Esophagus muscularis mucosa (tissue), 4 donors: Measurements from ENCODE around the gene NSMF. TPM values are rescaled to one million over a fixed set of nuclear protein-coding genes. Genes with fewer than 3 reads are reported as not detected.

ENCODE experiments used
- DNase-seq: peaks from one replicate; pipeline ENCODE4 v3.0.0-alpha.2; 2017; ENCODE audit errors: extremely low spot score
- H3K27ac ChIP-seq, 4 donors: fragments of 200-600 bp; sonication (generic); replicated peaks in 1 of 4; 1 replicate in 3 of 4; 2 replicates in 1 of 4; pipeline ENCODE4 v1.5.1; 2016 to 2019; ENCODE audit warnings: mild to moderate bottlenecking in 1 of 4
- H3K27me3 ChIP-seq, 4 donors: fragments of 200-600 bp; sonication (generic); one replicate each; pipeline versions ENCODE4 v1.5.1 to v1.6.0; 2016 to 2019
- H3K36me3 ChIP-seq, 4 donors: fragments of 200-600 bp; sonication (generic); one replicate each; pipeline ENCODE4 v1.5.1; 2016 to 2019
- H3K4me1 ChIP-seq, 4 donors: fragments of 200-600 bp; sonication (generic); one replicate each; pipeline ENCODE4 v1.5.1; 2016 to 2019
- H3K4me3 ChIP-seq, 4 donors: fragments of 200-600 bp; sonication (generic); 1 replicate in 2 of 4; 2 replicates in 2 of 4; pipeline ENCODE4 v1.5.1; 2016 to 2019; ENCODE audit warnings: mild to moderate bottlenecking in 4 of 4, moderate library complexity in 1 of 4
- H3K9me3 ChIP-seq, 4 donors: fragments of 200-600 bp; sonication (generic); 1 replicate in 3 of 4; 2 replicates in 1 of 4; pipeline ENCODE4 v1.5.1; 2016 to 2019
- EP300 ChIP-seq: sonication (generic); formaldehyde crosslinking; IDR thresholded peaks from one replicate; pipeline ENCODE4 v1.6.1; 2017; ENCODE audit warnings: antibody characterized with exemption
- POLR2A ChIP-seq: fragments of 450-650 bp; IDR thresholded peaks from one replicate; pipeline ENCODE4 v1.6.1; 2017; ENCODE audit warnings: antibody characterized with exemption, moderate library complexity, mild to moderate bottlenecking, low read depth
- POLR2AphosphoS5 ChIP-seq, 2 donors: sonication (generic); formaldehyde crosslinking; IDR thresholded peaks; one replicate each; pipeline ENCODE4 v1.6.1; 2017; ENCODE audit warnings: antibody characterized with exemption in 2 of 2
- WGBS: methylation state at CpG from one replicate; pipeline ENCODE4 v1.1.5; 2018; 5-methylcytosine and 5-hydroxymethylcytosine counted together
- intact Hi-C: fragments of 100-400 bp; cut with DNase I; formaldehyde crosslinking; loops from one replicate; pipeline ENCODE4 v1.15.1; 2023
- total RNA-seq, 4 donors: library from RNA; depleted of rRNA; stranded (reverse); fragments of >200 nt; gene quantifications; one replicate each; pipeline versions ENCODE4 v1.1.0 to v1.2.1, GENCODE V29; 2016
- TF ChIP-seq, protein P1 (sequence below), 3 experiments: fragments of 200-600 bp in 2 of 3; fragments of 450-650 bp in 1 of 3; sonication (generic) in 2 of 3; IDR thresholded peaks; one replicate each; pipeline ENCODE4 v1.5.1; 2017 to 2019; ENCODE audit warnings: antibody characterized with exemption in 3 of 3, mild to moderate bottlenecking in 2 of 3, moderate library complexity in 1 of 3

Gene NSMF
- total RNA-seq, 4 donors from 2014 or later, result 41.9 to 71.0 (median 58.9) TPM

DNA sequence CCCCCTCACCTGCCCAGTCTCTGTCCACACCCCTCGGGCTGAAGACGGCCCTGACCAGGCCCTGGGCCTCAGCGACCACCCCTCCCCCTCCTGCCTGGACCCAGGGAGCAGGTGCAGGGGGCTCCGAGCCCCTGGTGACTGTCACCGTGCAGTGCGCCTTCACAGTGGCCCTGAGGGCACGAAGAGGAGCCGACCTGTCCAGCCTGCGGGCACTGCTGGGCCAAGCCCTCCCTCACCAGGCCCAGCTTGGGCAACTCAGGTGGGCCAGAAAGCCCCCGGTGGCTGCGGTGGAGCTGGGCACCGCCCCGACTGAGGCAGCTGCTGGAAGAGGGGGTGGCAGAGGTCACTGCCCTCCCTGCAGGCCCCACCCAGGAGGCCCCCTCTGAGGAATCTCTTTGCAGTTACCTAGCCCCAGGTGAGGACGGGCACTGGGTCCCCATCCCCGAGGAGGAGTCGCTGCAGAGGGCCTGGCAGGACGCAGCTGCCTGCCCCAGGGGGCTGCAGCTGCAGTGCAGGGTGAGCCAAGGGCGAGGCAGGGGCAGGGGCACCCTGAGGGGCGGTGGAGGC is 25.7 kb downstream of the NSMF start:
- WGBS, result 63% methylated on average over 2 of the region's 19 CpGs
- H3K4me1 ChIP-seq, result peaks cover 0 to 16% (median 12%) of the 10 kb centered on the region in 4 donors
- H3K9me3 ChIP-seq, result no peaks in the 10 kb centered on the region
- no peak overlapping the region for H3K4me3 ChIP-seq
- TF ChIP-seq POLR2A (no peak), POLR2AphosphoS5 (IDR thresholded peaks at IDR 0.05) (no peak)
- no peak overlapping the region for H3K27ac ChIP-seq
- H3K36me3 ChIP-seq, result no peaks in the 10 kb centered on the region
- H3K27me3 ChIP-seq, result peaks cover 0 to 67% (median 0%) of the 10 kb centered on the region in 4 donors
- no peak for DNase-seq
- intact Hi-C loops, result no loop called here

- TF ChIP-seq POLR2A (no peak), POLR2AphosphoS5 (IDR thresholded peaks at IDR 0.05) (no peak), EP300 (no peak)
- TF ChIP-seq, protein P1, sequence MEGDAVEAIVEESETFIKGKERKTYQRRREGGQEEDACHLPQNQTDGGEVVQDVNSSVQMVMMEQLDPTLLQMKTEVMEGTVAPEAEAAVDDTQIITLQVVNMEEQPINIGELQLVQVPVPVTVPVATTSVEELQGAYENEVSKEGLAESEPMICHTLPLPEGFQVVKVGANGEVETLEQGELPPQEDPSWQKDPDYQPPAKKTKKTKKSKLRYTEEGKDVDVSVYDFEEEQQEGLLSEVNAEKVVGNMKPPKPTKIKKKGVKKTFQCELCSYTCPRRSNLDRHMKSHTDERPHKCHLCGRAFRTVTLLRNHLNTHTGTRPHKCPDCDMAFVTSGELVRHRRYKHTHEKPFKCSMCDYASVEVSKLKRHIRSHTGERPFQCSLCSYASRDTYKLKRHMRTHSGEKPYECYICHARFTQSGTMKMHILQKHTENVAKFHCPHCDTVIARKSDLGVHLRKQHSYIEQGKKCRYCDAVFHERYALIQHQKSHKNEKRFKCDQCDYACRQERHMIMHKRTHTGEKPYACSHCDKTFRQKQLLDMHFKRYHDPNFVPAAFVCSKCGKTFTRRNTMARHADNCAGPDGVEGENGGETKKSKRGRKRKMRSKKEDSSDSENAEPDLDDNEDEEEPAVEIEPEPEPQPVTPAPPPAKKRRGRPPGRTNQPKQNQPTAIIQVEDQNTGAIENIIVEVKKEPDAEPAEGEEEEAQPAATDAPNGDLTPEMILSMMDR (IDR thresholded peaks at IDR 0.05), result no peak
- Histone ChIP-seq H3K9me3 (no peaks in the 10 kb centered on the region), H3K27ac (no peak overlapping the region), H3K36me3 (no peaks in the 10 kb centered on the region), H3K27me3 (peaks cover 0 to 61% (median 0%) of the 10 kb centered on the region in 4 donors), H3K4me3 (no peak overlapping the region), H3K4me1 (peaks cover 0 to 16% (median 12%) of the 10 kb centered on the region in 4 donors)
- DNase-seq, result no peak
- intact Hi-C loops, result no loop called here
- 60% methylated on average over 1 of the region's 20 CpGs for WGBS
These were observed 26.3 kb downstream of the NSMF start for GRCh38 chr9:137432687-137433348.

GRCh38 chr9:137431416-137431931 is 27.7 kb downstream of the NSMF start:
- no peaks in the 10 kb centered on the region for H3K9me3 ChIP-seq

DNA sequence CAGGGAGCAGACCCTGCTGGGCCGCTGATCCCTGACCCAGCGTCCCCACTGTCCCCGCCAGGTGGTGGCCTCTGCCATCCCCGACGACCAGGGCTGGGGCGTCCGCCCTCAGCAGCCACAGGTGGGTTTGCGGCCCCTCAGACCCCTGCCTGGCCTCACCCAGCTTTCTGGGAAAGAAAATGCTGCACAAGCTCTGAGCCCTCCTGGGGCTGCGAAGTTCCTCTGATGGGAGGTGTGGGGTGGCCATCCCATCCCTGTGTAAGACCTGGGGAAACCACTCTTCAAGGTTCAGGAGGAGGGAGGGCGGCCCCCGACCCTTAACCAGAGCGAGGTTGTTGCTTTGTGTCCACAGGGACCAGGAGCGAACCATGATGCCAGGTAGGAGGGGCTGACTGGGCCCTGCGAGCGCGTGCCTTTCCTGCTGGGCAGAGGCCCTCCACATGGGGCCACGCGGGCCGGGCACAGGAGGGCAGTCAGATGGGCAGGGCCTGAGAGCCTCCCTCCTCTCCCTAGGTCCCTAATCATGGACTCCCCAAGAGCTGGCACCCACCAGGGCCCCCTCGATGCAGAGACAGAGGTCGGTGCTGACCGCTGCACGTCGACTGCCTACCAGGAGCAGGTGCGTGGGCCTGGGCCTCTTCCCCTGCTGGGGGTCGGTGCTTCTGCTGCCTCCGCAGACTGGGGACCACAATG is 28.3 kb downstream of the NSMF start:
- H3K4me1 ChIP-seq, result peaks cover 0 to 10% (median 6%) of the 10 kb centered on the region in 4 donors
- no peak for DNase-seq
- TF ChIP-seq, protein P1 (IDR thresholded peaks at IDR 0.05), result no peak
- no peak for TF ChIP-seq POLR2AphosphoS5 (IDR thresholded peaks at IDR 0.05)
- TF ChIP-seq EP300, result no peak
- no peaks in the 10 kb centered on the region for H3K9me3 ChIP-seq
- no peak overlapping the region for H3K4me3 ChIP-seq
- peaks cover 0 to 41% (median 0%) of the 10 kb centered on the region in 4 donors for H3K27me3 ChIP-seq
- intact Hi-C loops, result no loop called here
- H3K36me3 ChIP-seq, result no peaks in the 10 kb centered on the region
- WGBS, result 80% methylated on average over 10 of the region's 27 CpGs
- no peak overlapping the region for H3K27ac ChIP-seq

More at GRCh38 chr9:137431416-137431931, 27.7 kb downstream of the NSMF start:
- H3K27ac ChIP-seq, result no peak overlapping the region
- DNase-seq, result no peak
- TF ChIP-seq POLR2AphosphoS5 (IDR thresholded peaks at IDR 0.05) (no peak), POLR2A (no peak), EP300 (no peak)
- TF ChIP-seq, protein P1 (IDR thresholded peaks at IDR 0.05), result no peak
- no peak overlapping the region for H3K4me3 ChIP-seq
- intact Hi-C loops, result no loop called here
- H3K36me3 ChIP-seq, result no peaks in the 10 kb centered on the region
- WGBS, result 67% methylated on average over 9 of the region's 21 CpGs
- peaks cover 0 to 16% (median 12%) of the 10 kb centered on the region in 4 donors for H3K4me1 ChIP-seq
- H3K27me3 ChIP-seq, result peaks cover 0 to 47% (median 0%) of the 10 kb centered on the region in 4 donors
